GM18508 (cell line): Measurements from ENCODE around the gene CFAP52.
"Not testable (repeated sequence)": the region's sequence is repeated elsewhere in the genome, so short reads cannot be mapped to it uniquely, and the experiment has no call there.

ENCODE experiments used
- ATAC-seq: cut with Tn5 transposase; IDR thresholded peaks from one replicate; pipeline ENCODE4 v1.9.1; 2021; ENCODE audit warnings: moderate number of reproducible peaks; ENCODE audit not compliant: insufficient read depth, unreplicated experiment

CFAP52 gene

GRCh38 chr17:9644910-9645751, 68.7 kb downstream of the CFAP52 start, which contains the start of gene USP43:
TSS of gene USP43 (plus strand) at chr17:9645517. CDS start at chr17:9645633, 116 bp downstream.
- ATAC-seq: no peak

GRCh38 chr17:9645851-9646545, 69.6 kb downstream of the CFAP52 start:
- no peak for ATAC-seq

GRCh38 chr17:9646546-9646885, 70.1 kb downstream of the CFAP52 start:
- no peak for ATAC-seq

GRCh38 chr17:9647014-9647413, 70.6 kb downstream of the CFAP52 start:
- ATAC-seq: no peak

GRCh38 chr17:9648521-9649110, 72.2 kb downstream of the CFAP52 start:
- no peak for ATAC-seq

DNA sequence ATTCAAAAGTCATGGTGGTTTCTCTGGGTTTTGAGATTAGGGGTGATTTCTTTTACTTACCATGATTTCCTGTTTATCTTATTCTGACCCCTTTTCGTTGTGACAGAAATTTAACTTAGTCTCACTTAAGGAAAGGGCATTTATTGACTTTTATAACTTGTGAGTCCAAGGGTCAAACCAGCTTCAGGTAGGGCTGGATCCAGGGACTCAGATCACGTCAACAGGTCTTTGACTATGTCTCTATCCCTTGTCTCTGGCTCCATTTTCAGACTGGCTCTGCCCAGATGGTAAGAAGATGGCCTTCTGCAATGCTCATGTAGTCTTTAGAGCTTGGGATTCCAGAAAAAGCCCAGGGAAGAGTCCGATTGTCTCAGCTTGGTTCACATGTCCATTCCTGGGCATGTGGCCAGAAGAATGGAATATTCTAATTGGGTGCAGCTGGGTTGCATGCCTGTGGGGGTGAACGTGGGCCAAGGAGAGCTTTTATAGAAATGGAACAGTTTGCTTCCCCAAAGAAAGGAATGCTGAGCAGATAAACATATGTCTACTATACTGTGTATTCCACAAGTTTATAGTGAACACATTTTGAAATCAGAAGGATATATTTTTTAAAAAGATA, 82.3 kb downstream of the CFAP52 start:
- no peak for ATAC-seq

GRCh38 chr17:9661027-9661426, 84.6 kb downstream of the CFAP52 start:
- no peak for ATAC-seq

GRCh38 chr17:9663511-9663910, 87.1 kb downstream of the CFAP52 start:
- not testable (repeated sequence) for ATAC-seq

DNA sequence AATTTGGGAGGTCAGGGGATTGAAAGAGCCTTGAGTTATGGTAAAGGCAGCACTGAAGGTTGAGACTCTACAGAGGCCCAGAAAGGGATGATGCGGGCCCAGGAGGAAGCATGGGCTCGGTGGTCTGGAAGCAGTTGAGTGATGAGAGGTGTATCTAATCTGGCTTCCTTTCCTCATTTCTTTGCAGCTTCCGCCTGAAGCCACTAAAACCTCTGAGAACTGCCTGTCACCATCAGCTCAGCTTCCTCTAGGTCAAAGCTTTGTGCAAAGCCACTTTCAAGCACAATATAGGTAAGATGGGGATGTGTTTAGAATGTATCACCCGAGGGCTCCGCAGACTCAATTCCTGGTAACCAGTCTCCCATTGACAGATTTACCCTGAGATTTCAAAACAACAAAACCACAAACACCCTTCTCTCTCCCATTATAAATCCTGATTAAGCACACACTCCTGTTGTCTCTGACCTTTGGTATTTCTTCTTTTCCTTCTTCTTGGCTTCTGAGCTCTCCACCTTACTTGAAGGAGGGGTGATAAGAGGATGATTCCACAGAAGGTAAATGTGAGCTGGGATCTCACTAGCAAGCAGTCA, 90.1 kb downstream of the CFAP52 start:
- ATAC-seq: no peak

- ATAC-seq: no peak
Observed at GRCh38 chr17:9668517-9668916, 92.1 kb downstream of the CFAP52 start.

DNA sequence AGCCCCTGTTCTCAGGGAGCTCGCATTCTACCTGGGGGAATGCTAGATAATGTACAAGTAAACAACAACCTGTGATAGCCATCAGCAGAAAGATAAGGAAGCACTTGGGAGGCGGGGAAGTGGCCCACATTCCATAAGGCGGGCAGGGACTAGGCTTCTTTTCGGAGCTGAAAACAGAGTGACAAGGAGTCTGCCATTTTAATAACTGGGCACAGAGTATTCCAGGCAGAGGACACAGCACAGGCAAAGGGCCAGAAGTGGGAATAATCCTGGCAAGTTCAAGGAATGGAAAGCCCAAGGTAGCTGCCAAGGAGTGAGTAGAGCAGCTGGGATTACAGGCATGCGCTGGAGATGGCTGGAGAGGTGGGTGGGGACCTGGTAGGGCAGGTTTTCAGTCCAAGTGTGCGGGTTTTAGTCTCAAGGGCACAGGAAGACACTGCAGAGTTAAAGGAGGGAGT, 93.1 kb downstream of the CFAP52 start:
- ATAC-seq: no peak

DNA sequence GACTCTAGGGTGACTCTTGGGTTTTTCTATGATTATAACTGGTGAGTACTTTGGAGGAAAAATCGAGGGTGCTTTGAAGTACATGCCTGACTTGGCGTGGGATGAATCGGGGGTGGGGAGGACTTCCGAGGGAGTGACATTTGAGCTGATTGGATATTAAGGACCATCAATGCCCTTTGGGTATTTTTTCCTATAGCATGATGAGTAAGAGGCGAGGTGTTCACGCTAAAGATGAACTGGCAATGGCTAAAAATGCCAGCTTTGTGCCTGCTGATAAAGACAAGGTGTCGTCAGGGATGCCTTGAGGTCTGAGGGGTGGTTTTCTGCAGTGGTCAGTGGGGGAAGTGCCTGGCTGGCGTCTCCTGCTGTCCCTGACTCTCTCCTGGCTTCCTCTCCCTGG, 94.2 kb downstream of the CFAP52 start:
- no peak for ATAC-seq

- ATAC-seq: no peak
Observed at GRCh38 chr17:9671559-9671958, 95.1 kb downstream of the CFAP52 start.

- ATAC-seq: no peak
Observed at GRCh38 chr17:9672266-9672665, 95.8 kb downstream of the CFAP52 start.

GRCh38 chr17:9672691-9673090, 96.2 kb downstream of the CFAP52 start:
- ATAC-seq: no peak

DNA sequence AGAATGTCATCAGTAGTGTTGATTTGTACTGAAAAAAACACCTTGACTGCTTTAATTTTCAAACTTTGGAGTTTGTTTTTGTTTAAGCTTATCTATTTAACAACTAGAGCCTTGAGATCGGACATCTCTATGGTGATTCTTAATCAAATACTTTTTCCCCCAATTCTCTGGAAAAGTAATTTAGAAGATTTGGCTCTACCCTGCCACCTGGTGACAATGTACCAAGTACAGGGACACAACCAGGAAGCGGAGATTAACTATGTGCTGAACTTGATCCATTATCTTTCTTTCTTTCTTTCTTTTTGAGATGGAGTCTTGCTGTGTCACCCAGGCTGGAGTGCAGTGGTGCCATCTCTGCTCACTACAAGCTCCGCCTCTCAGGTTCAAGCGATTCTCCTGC, 99.6 kb downstream of the CFAP52 start:
- ATAC-seq: no peak

- ATAC-seq: no peak
Observed at GRCh38 chr17:9676820-9677310, 100.4 kb downstream of the CFAP52 start.

DNA sequence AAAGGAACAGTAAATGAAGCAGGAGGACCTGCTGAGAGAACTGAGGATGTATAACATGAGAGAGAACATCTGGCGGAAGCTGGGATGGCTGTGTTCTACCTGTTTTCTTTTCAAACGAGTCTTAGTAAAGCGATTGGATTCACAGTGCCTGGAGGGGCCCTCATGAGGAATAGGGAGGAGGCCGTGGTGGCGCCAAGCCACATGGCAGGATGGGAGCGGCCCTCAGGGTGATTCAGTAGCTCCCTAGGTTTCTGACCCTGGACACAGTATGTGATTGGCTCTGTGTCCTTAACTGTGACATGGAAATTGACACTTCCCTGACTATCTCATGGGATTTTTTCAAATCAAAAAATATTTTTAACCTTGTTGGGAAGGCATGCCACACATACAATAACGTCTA, 101.0 kb downstream of the CFAP52 start:
- ATAC-seq: no peak

DNA sequence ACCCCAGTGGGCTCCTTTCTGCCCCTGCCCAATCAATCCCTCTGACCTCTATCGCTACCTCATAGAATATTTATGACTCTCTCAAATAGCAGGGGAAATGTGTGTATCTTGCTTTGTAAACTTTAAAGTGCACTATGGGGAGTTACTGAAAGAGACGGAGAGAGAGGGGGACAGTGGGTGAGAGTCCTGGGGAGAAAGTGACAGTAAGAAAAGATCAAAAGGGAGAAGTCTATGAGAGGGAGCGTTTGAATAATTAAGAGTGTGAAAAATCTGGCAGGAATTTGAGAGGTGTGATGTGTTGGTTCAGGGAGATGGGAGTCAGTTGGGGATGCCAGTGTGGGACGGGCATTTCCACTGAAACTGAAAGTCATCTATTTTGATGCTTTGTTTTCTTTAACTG, 101.5 kb downstream of the CFAP52 start:
- no peak for ATAC-seq

GRCh38 chr17:9684955-9685621, 108.6 kb downstream of the CFAP52 start:
- no peak for ATAC-seq
